Stimulated activated CD4-positive, alpha-beta T cell treated with anti-CD3 and anti-CD28 coated beads, Interleukin-1b, Interleukin-23, amount 100 ng/mL, for 48 hours (primary cell): ENCODE results near the gene TBC1D3D.
"Not testable (repeated sequence)": the region's sequence is repeated elsewhere in the genome, so short reads cannot be mapped to it uniquely, and the experiment has no call there.

ENCODE experiments used
- DNase-seq: peaks from one replicate; pipeline ENCODE4 v3.0.0-alpha.2; 2020

The TBC1D3D gene

DNA sequence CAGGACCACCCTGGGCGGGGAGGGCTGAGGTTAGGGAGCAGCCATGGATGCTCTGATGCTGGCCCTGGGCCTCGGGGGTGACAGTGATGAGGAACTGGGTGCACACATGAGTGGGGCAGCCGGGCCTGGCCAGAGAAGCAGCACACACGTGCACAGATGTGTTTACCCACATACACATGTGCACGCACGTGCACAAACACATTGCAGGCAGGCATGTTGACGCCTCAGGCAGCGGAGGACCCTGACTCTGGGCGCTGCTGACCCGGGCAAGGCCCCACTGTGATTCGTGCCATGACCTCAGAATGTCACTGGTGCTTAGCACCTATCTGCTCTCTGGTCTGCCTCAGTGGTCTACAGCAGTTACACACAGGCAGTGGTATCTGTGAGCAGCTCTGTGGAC is at the start of gene TBC1D3D:
Gene TBC1D3D, plus strand, starts transcription at position 301 of the 400 bp plus-strand sequence. CDS start 1,585 bp downstream, outside the sequence.
- not testable (repeated sequence) for DNase-seq

DNA sequence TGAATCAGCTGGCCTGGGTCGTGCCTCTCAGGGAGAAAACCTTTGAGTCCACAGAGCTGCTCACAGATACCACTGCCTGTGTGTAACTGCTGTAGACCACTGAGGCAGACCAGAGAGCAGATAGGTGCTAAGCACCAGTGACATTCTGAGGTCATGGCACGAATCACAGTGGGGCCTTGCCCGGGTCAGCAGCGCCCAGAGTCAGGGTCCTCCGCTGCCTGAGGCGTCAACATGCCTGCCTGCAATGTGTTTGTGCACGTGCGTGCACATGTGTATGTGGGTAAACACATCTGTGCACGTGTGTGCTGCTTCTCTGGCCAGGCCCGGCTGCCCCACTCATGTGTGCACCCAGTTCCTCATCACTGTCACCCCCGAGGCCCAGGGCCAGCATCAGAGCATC is 14.8 kb upstream of the TBC1D3D start, which contains the start of gene TBC1D3L:
Gene TBC1D3L, minus strand, starts transcription at position 101 of the 400 bp plus-strand sequence. CDS start 1,540 bp downstream, outside the sequence.
- DNase-seq = not testable (repeated sequence)
